GM21528 (cell line): ENCODE data around the gene EDDM3A.

Source experiments
- ATAC-seq: cut with Tn5 transposase; IDR thresholded peaks from one replicate; pipeline ENCODE4 v1.9.1; 2021; ENCODE audit warnings: mild to moderate bottlenecking, moderate library complexity; ENCODE audit not compliant: unreplicated experiment, low FRiP score

The EDDM3A gene

DNA sequence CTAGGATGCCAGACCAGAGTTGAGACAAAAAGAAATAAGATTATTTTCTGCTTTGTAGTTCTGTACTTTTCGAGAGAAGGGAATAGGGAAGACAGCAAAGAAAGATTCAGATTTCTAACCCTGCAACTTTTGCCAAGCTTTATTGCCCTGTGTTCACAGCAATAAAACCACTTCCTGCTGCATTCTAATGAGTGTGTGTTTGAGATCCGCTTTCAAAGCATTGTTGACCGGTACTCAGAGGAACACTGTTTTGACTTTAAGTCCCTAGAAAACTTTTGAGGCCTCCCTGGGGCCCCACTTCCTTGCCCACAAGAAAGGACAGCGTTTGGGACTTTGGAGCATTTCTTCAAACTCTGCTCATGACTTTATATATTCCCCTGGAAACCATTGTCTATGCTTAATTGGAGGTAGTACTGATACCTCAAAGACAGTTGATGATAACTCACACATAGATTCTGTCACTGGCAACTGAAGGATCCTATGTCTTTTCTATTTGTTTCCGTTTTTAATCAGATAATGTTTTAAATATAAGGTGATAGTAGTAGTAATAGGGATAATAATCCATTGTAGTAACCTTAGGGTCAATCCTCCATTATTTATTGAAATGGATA lies 36.7 kb downstream of the EDDM3A start:
- ATAC-seq: peak; percentile 55

GRCh38 chr14:20787025-20787424 lies 41.3 kb downstream of the EDDM3A start:
- ATAC-seq: no peak

DNA sequence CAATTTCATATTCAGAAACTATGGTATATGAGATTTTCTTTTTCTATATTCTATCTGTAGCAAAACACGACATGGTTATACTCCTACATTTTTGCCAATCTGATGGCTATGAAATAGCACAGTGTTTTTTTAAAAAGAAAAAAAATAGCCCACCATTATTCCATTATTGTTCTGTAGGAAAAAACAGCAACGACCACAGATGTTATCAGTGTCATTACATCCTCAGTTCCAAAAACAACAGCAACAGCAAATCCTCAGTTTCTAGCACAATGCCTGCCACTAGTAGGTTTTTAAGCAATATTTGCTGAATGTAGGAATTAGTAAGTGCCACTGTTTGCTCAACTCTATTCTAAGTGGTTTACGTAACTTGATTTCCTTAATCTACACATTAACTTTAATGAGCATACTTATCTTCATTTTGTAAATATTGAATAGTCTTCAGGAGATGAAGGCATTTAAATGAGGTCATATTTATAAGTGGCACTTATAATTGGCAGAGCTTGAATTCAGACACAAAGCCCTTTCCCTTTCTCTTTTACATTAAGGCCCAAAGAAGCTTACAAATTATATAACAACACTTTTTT lies 43.6 kb downstream of the EDDM3A start:
- no peak for ATAC-seq

DNA sequence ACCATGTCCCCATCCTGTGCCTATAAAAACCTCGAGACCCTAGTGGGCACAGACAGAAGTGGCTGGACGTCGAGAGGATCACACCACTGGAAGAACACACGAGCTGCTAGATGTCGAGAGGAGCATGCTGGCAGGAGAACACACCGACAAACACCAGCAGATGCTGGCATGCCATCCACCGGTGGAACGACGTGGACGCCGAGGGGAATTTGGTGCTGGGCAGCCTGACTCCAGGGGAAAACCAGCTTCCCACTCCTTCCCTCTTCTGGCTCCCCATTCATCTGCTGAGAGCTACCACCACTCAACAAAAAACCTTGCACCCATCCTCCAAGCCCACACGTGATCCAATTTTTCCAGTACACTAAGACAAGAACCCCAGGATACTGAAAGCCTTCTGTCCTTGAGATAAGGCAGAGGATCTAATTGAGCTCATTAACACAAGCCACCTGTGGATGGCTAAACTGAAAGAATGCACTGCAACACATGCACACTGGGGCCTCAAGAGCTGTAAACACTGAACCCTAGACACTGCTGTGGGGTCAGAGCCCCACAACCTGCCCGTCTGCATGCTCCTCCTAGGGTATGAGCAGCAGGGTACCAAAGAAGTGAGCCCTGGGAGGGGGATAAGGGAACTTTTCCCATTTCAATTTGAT lies 44.9 kb downstream of the EDDM3A start:
- ATAC-seq: no peak

GRCh38 chr14:20791187-20791586 lies 45.5 kb downstream of the EDDM3A start:
- no peak for ATAC-seq

DNA sequence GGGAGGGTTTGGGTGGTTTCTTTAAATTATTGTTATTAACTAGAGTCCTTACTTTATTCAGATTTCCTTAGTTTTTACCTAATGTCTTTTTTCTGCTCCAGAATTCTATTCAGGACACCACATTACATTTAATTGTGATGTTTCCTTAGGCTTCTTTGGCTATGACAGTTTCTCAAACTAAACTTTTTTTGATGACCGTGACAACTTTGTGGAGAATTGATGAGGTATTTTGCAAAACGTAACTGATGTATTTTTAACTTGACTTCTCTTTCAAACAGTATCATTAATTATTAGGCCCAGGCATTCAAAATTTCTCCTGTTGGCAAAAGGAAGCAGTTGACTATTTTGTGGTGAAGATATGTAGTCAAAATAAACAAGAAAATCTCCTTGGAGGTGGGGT lies 45.9 kb downstream of the EDDM3A start:
- no peak for ATAC-seq

GRCh38 chr14:20792556-20792955 lies 46.9 kb downstream of the EDDM3A start:
- no peak for ATAC-seq

GRCh38 chr14:20794644-20795369 lies 49.1 kb downstream of the EDDM3A start:
- no peak for ATAC-seq

- no peak for ATAC-seq
Measured at GRCh38 chr14:20797164-20797563, 51.5 kb downstream of the EDDM3A start.
